OCI-LY3 (cell line): ENCODE measurements around the gene MBP.

Experiments used
- H2AFZ ChIP-seq: fragments of 200-600, 300-600 bp; shearing (Covaris generic); 2 replicates; pipeline ENCODE4 v1.6.0; 2014; ENCODE audit warnings: antibody characterized with exemption, low read depth, low read length
- H3K27ac ChIP-seq: fragments of 200-600, 300-600 bp; sonication (generic); 2 replicates; pipeline ENCODE4 v1.5.1; 2014; ENCODE audit warnings: mild to moderate bottlenecking, low read length, moderate library complexity, mixed read lengths
- H3K27me3 ChIP-seq: fragments of 200-600, 300-600 bp; sonication (generic); 2 replicates; pipeline ENCODE4 v1.6.1; 2014; ENCODE audit warnings: low read depth, low read length, mixed read lengths
- H3K36me3 ChIP-seq: fragments of 200-600, 300-600 bp; sonication (generic); replicated peaks from 2 replicates; pipeline ENCODE3; 2014; ENCODE audit warnings: low read depth, low read length, mixed read lengths
- H3K4me1 ChIP-seq: fragments of 300-600, 200-600 bp; sonication (generic); 2 replicates; pipeline ENCODE4 v1.6.1; 2014; ENCODE audit warnings: low read length, mixed read lengths
- H3K4me2 ChIP-seq: fragments of 200-600, 300-600 bp; sonication (generic); 2 replicates; pipeline ENCODE4 v1.6.1; 2014; ENCODE audit warnings: low read length, mixed read lengths
- H3K4me3 ChIP-seq: fragments of 300-600, 200-600 bp; sonication (generic); 2 replicates; pipeline ENCODE4 v1.5.1; 2014; ENCODE audit warnings: antibody characterized with exemption, mild to moderate bottlenecking, low read length, moderate library complexity
- H3K79me2 ChIP-seq: fragments of 300-600, 200-600 bp; shearing (Covaris generic); 2 replicates; pipeline ENCODE4 v1.6.1; 2014; ENCODE audit warnings: mild to moderate bottlenecking, low read length, mixed read lengths
- H3K9ac ChIP-seq: fragments of 300-600, 200-600 bp; shearing (Covaris generic); 2 replicates; pipeline ENCODE4 v1.6.0; 2014; ENCODE audit warnings: mild to moderate bottlenecking, low read length, moderate library complexity
- H3K9me3 ChIP-seq: fragments of 200-600, 300-600 bp; shearing (Covaris generic); 2 replicates; pipeline ENCODE4 v1.6.1; 2014; ENCODE audit warnings: low read length, mixed read lengths; ENCODE audit not compliant: insufficient read depth
- H4K20me1 ChIP-seq: fragments of 200-600, 300-600 bp; sonication (generic); 2 replicates; pipeline ENCODE4 v1.6.1; 2016; ENCODE audit warnings: low read length, mixed read lengths; ENCODE audit not compliant: insufficient read depth
- CTCF ChIP-seq: fragments of 200-600, 300-600 bp; sonication (generic); IDR thresholded peaks from 2 replicates; pipeline ENCODE4 v1.5.1; 2014; ENCODE audit warnings: antibody characterized with exemption, low read length, low read depth
- EZH2phosphoT487 ChIP-seq: fragments of 200-600 bp; shearing (Covaris generic); IDR thresholded peaks from 2 replicates; pipeline ENCODE4 v1.6.1; 2018; ENCODE audit warnings: antibody characterized with exemption, mixed run types, low read depth

The MBP gene

GRCh38 chr18:77038182-77038858 lies 94.3 kb downstream of the MBP start:
- H2AFZ ChIP-seq = no peak overlapping the region
- no peak for TF ChIP-seq EZH2phosphoT487
- TF ChIP-seq CTCF = no peak
- no peak overlapping the region for H3K4me3 ChIP-seq
- no peaks in the 10 kb centered on the region for H3K9me3 ChIP-seq
- no peak overlapping the region for H3K4me2 ChIP-seq
- peaks cover 47% of the 10 kb centered on the region for H4K20me1 ChIP-seq
- H3K9ac ChIP-seq = no peak overlapping the region
- no peaks in the 10 kb centered on the region; the same call in 1 of the 2 replicates for H3K79me2 ChIP-seq
- H3K27ac ChIP-seq = no peak overlapping the region
- no peaks in the 10 kb centered on the region for H3K27me3 ChIP-seq
- H3K4me1 ChIP-seq = no peaks in the 10 kb centered on the region
- H3K36me3 ChIP-seq = peaks cover 8% of the 10 kb centered on the region

- Histone ChIP-seq H3K4me1 (no peaks in the 10 kb centered on the region), H2AFZ (no peak overlapping the region), H3K79me2 (no peaks in the 10 kb centered on the region; the same call in 1 of the 2 replicates)
These were observed 95.0 kb downstream of the MBP start for GRCh38 chr18:77037567-77037966.

DNA sequence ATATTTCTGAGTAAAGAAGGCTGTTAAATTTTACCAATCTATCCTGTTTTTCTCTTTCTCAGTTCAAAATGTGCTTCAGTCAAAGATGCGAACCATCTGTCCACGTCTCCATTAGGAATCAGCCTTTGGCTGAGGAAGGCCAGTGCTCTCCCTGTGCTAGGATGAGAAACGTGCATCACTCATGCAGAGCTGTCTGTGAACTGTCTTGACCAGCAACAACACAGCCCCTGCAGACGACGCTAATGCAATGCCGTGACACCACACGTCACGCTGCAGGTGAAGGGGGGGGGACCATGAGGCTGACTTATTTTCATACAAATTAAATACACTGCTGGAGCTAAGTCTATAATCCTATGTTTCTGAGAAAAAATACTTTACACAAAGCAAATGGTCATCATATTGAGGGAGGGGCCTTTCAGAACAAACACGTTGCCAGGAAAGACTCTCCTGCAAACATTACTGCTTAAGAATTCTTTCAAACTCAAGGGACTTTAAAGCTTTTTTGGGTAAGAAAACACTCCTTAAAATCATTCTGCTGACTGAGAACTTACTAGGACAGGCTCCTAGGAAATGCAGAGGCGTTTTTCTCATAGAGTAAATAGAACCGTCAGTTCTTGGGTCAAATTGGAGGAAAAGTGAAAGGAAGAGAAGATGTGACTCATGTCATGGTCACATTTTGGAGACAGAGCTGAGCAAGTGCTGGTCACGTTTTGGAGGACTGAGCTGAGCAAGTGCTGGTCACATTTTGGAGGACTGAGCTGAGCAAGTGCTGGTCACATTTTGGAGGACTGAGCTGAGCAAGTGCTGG lies 97.0 kb downstream of the MBP start:
- Histone ChIP-seq H3K4me1 (no peaks in the 10 kb centered on the region), H3K4me2 (no peak overlapping the region), H3K36me3 (peaks cover 4% of the 10 kb centered on the region), H3K9ac (no peak overlapping the region), H2AFZ (no peak overlapping the region), H3K27ac (no peak overlapping the region), H3K79me2 (no peaks in the 10 kb centered on the region), H3K9me3 (no peaks in the 10 kb centered on the region), H3K4me3 (no peak overlapping the region), H3K27me3 (no peaks in the 10 kb centered on the region), H4K20me1 (peaks cover 47% of the 10 kb centered on the region)
- TF ChIP-seq CTCF (no peak), EZH2phosphoT487 (no peak)

More at GRCh38 chr18:77037567-77037966, 95.0 kb downstream of the MBP start:
- Histone ChIP-seq H3K4me3 (no peak overlapping the region), H3K4me2 (no peak overlapping the region), H3K9me3 (no peaks in the 10 kb centered on the region), H3K36me3 (peaks cover 8% of the 10 kb centered on the region), H3K27me3 (no peaks in the 10 kb centered on the region), H3K27ac (no peak overlapping the region), H3K9ac (no peak overlapping the region), H4K20me1 (peaks cover 48% of the 10 kb centered on the region)
- TF ChIP-seq CTCF = no peak

DNA sequence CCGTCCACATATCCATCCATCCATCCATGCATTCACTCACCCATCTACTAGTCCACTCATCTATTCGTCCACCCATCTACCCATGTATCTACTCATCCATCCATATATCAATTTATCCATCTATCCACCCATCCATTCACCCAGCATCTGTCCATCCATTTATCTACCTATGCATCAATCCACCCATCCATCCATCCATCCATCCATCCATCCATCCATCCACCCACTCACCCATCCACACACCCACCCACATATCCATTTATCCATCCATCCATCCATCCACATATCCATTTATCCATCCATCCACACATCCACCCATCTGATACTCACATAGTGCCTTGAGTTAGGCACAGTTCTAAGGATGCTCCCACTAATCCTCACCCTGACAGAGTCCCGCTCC lies 99.0 kb downstream of the MBP start:
- Histone ChIP-seq H3K9me3 (no peaks in the 10 kb centered on the region), H3K27me3 (no peaks in the 10 kb centered on the region), H3K4me3 (no peak overlapping the region), H3K4me2 (no peak overlapping the region), H3K27ac (no peak overlapping the region), H2AFZ (no peak overlapping the region), H3K36me3 (peaks cover 9% of the 10 kb centered on the region), H3K79me2 (no peaks in the 10 kb centered on the region), H3K4me1 (no peaks in the 10 kb centered on the region), H4K20me1 (peaks cover 35% of the 10 kb centered on the region), H3K9ac (no peak overlapping the region)
- no peak for TF ChIP-seq CTCF
- TF ChIP-seq EZH2phosphoT487 = no peak
